CD14-positive monocyte (primary cell): ENCODE data around the gene CROCC2. TPM values are rescaled to one million over a fixed set of nuclear protein-coding genes. Genes with fewer than 3 reads are reported as not detected.

ENCODE experiments used
- DNase-seq, 3 donors: peaks; one replicate each; pipeline ENCODE4 v3.0.0-alpha.2; 2011 to 2022
- H2AFZ ChIP-seq: 2 replicates; pipeline ENCODE4 v1.6.0; 2012; ENCODE audit warnings: mild to moderate bottlenecking, low read depth, low read length, inconsistent platforms; ENCODE audit not compliant: insufficient read depth, poor library complexity, severe bottlenecking
- H3K27ac ChIP-seq, 2 donors: 1 replicate in 1 of 2; 2 replicates in 1 of 2; pipeline ENCODE4 v1.5.1; 2012 to 2013; ENCODE audit warnings: low read length in 2 of 2, control low read depth in 1 of 2, inconsistent platforms in 1 of 2, low read depth in 1 of 2, mild to moderate bottlenecking in 1 of 2
- H3K27me3 ChIP-seq, 2 donors: one replicate each; pipeline versions ENCODE4 v1.6.0 to v1.6.1; 2011 to 2013; ENCODE audit warnings: low read length in 2 of 2; ENCODE audit not compliant: control insufficient read depth in 2 of 2, insufficient read depth in 2 of 2
- H3K36me3 ChIP-seq, 2 donors: replicated peaks in 1 of 2; 1 replicate in 1 of 2; 2 replicates in 1 of 2; pipeline versions ENCODE4 v1.5.1 to v1.6.1; 2012 to 2013; ENCODE audit warnings: low read length in 2 of 2, control low read depth in 1 of 2, inconsistent platforms in 1 of 2, mild to moderate bottlenecking in 1 of 2; ENCODE audit not compliant: insufficient read depth in 2 of 2, control insufficient read depth in 1 of 2
- H3K4me1 ChIP-seq, 2 donors: 1 replicate in 1 of 2; 2 replicates in 1 of 2; pipeline versions ENCODE4 v1.5.1 to v1.6.1; 2012 to 2013; ENCODE audit warnings: low read length in 2 of 2, control low read depth in 1 of 2, inconsistent platforms in 1 of 2, mild to moderate bottlenecking in 1 of 2, moderate library complexity in 1 of 2; ENCODE audit not compliant: insufficient read depth in 2 of 2, control insufficient read depth in 1 of 2
- H3K4me2 ChIP-seq: replicated peaks from 2 replicates; pipeline ENCODE3; 2012; ENCODE audit warnings: low read length, moderate library complexity, mild to moderate bottlenecking; ENCODE audit not compliant: poor library complexity, severe bottlenecking; ENCODE audit errors: extremely low read depth
- H3K4me3 ChIP-seq, 3 experiments: fragments of 200-600 bp in 1 of 3; sonication (generic) in 1 of 3; replicated peaks in 1 of 3; 1 replicate in 2 of 3; 2 replicates in 1 of 3; pipeline ENCODE4 v1.5.1; 2011 to 2013; ENCODE audit warnings: low read length in 3 of 3, mild to moderate bottlenecking in 3 of 3, control low read depth in 2 of 3, low read depth in 2 of 3, inconsistent platforms in 1 of 3, moderate library complexity in 1 of 3
- H3K79me2 ChIP-seq: 2 replicates; pipeline ENCODE4 v1.6.0; 2012; ENCODE audit warnings: mild to moderate bottlenecking, control low read depth, inconsistent platforms, low read length, moderate library complexity; ENCODE audit not compliant: insufficient read depth
- H3K9ac ChIP-seq: 2 replicates; pipeline ENCODE4 v1.6.0; 2017; ENCODE audit warnings: low read length, mild to moderate bottlenecking; ENCODE audit not compliant: insufficient read depth, poor library complexity, severe bottlenecking
- H3K9me3 ChIP-seq, 2 donors: replicated peaks in 1 of 2; 1 replicate in 1 of 2; 2 replicates in 1 of 2; pipeline versions ENCODE4 v1.5.1 to v1.6.1; 2012 to 2013; ENCODE audit warnings: low read length in 2 of 2, control low read depth in 1 of 2; ENCODE audit not compliant: control insufficient read depth in 1 of 2, insufficient read depth in 1 of 2
- H4K20me1 ChIP-seq: 2 replicates; pipeline ENCODE4 v1.6.0; 2012; ENCODE audit warnings: mild to moderate bottlenecking, low read length, control low read depth, moderate library complexity; ENCODE audit not compliant: insufficient read depth
- H3K27ac Mint-ChIP-seq, 7 donors: one replicate each; pipeline ENCODE4 v1.8.0; 2020; ENCODE audit warnings: mild to moderate bottlenecking in 7 of 7, mixed read lengths in 7 of 7, moderate library complexity in 6 of 7, inconsistent platforms in 2 of 7
- H3K27me3 Mint-ChIP-seq, 3 donors: one replicate each; pipeline ENCODE4 v1.8.0; 2021 to 2022; ENCODE audit warnings: low read depth in 3 of 3, mild to moderate bottlenecking in 3 of 3, mixed read lengths in 3 of 3, moderate library complexity in 3 of 3, inconsistent platforms in 1 of 3
- H3K36me3 Mint-ChIP-seq, 2 donors: one replicate each; pipeline ENCODE4 v1.8.0; 2020; ENCODE audit warnings: mixed read lengths in 2 of 2, inconsistent platforms in 1 of 2, mild to moderate bottlenecking in 1 of 2
- H3K4me1 Mint-ChIP-seq: one replicate; pipeline ENCODE4 v1.8.0; 2020; ENCODE audit warnings: mild to moderate bottlenecking, mixed read lengths
- H3K4me3 Mint-ChIP-seq, 2 donors: one replicate each; pipeline ENCODE4 v1.8.0; 2020; ENCODE audit warnings: mild to moderate bottlenecking in 2 of 2, mixed read lengths in 2 of 2, moderate library complexity in 1 of 2
- H3K9me3 Mint-ChIP-seq, 7 donors: one replicate each; pipeline ENCODE4 v1.8.0; 2020 to 2022; ENCODE audit warnings: mixed read lengths in 7 of 7, mild to moderate bottlenecking in 6 of 7, moderate library complexity in 6 of 7, inconsistent platforms in 2 of 7
- CTCF ChIP-seq: fragments of 200-600 bp; IDR thresholded peaks from one replicate; pipeline ENCODE4 v1.8.0; 2022; ENCODE audit warnings: antibody characterized with exemption, mild to moderate bottlenecking
- WGBS: methylation state at CpG from one replicate; pipeline ENCODE4 v1.1.5; 2013; ENCODE audit warnings: missing lambda C conversion rate; ENCODE audit not compliant: insufficient coverage; 5-methylcytosine and 5-hydroxymethylcytosine counted together
- intact Hi-C, 2 donors: fragments of 100-400 bp; cut with micrococcal nuclease; formaldehyde crosslinking; loops; one replicate each; pipeline versions ENCODE4 v1.15.0 to v1.15.1; 2023
- polyA plus RNA-seq, 3 donors: library from polyadenylated mRNA; depleted of rRNA in 1 of 3; unstranded in 2 of 3; stranded (reverse) in 1 of 3; fragments of 300-500 nt in 2 of 3; fragments of >200 nt in 1 of 3; fragmentation: Illumina TruSeq in 2 of 3; gene quantifications; 1 replicate in 2 of 3; 2 replicates in 1 of 3; pipeline ENCODE4 v1.2.3, GENCODE V29; 2012 to 2021

Gene CROCC2
- polyA plus RNA-seq, 3 donors = 0.15 TPM; not detected in 2

- Histone ChIP-seq H3K79me2 (no peaks in the 10 kb centered on the region), H3K9me3 (no peaks in the 10 kb centered on the region), H3K9ac (no peak overlapping the region), H3K27me3 (peaks cover 0 to 5% of the 10 kb centered on the region in 2 donors), H3K4me2 (no peak overlapping the region), H3K36me3 (no peaks in the 10 kb centered on the region), H3K27ac (no peak overlapping the region), H3K4me3 (no peak overlapping the region), H3K4me1 (peaks cover 15% of the 10 kb centered on the region in 2 donors), H2AFZ (no peak overlapping the region), H4K20me1 (no peaks in the 10 kb centered on the region)
- intact Hi-C loops = no loop called here
- H3K27ac Mint-ChIP-seq = peak overlapping the region in 2 of 7 donors; percentile 65 to 66
- H3K36me3 Mint-ChIP-seq = no peaks in the 10 kb centered on the region
- no peak for DNase-seq
- TF ChIP-seq CTCF = no peak
- H3K4me3 Mint-ChIP-seq = no peak overlapping the region
- H3K27me3 Mint-ChIP-seq = peaks cover 10 to 20% (median 11%) of the 10 kb centered on the region in 3 donors
- WGBS = 91% methylated on average over 3 of the region's 3 CpGs
- H3K9me3 Mint-ChIP-seq = peaks cover 0 to 5% (median 2%) of the 10 kb centered on the region in 7 donors
- H3K4me1 Mint-ChIP-seq = peaks cover 18% of the 10 kb centered on the region
Observed at GRCh38 chr2:240988146-240988545, 82.0 kb downstream of the CROCC2 start.

- Mint-ChIP-seq H3K27me3 (peaks cover 9 to 18% (median 10%) of the 10 kb centered on the region in 3 donors), H3K9me3 (peaks cover 0 to 5% (median 2%) of the 10 kb centered on the region in 7 donors), H3K27ac (peak overlapping the region in 1 of 7 donors; percentile 66), H3K4me3 (no peak overlapping the region), H3K4me1 (peaks cover 18% of the 10 kb centered on the region), H3K36me3 (no peaks in the 10 kb centered on the region)
- Histone ChIP-seq H3K9me3 (no peaks in the 10 kb centered on the region), H3K4me1 (peaks cover 15% of the 10 kb centered on the region in 2 donors), H4K20me1 (no peaks in the 10 kb centered on the region), H3K79me2 (no peaks in the 10 kb centered on the region), H2AFZ (no peak overlapping the region), H3K4me3 (no peak overlapping the region), H3K27me3 (peaks cover 0 to 1% of the 10 kb centered on the region in 2 donors), H3K9ac (no peak overlapping the region), H3K36me3 (no peaks in the 10 kb centered on the region), H3K4me2 (no peak overlapping the region), H3K27ac (no peak overlapping the region)
- 96% methylated on average over 6 of the region's 6 CpGs for WGBS
- intact Hi-C loops = no loop called here
- no peak for TF ChIP-seq CTCF
- no peak for DNase-seq
Observed at GRCh38 chr2:240988571-240989271, 82.6 kb downstream of the CROCC2 start.
